ENCODE results near the gene DLX2.

Gene DLX2

GRCh38 chr2:172109988-172110811 is 7.5 kb upstream of the DLX2 start:
- H3K9me2 ChIP-seq (replicated peaks; ENCODE audit: low read depth, low read length): no peaks in the 10 kb centered on the region
- H4K20me1 ChIP-seq (ENCODE audit: insufficient read depth, low read length, poor library complexity, severe bottlenecking): no peaks in the 10 kb centered on the region
- TF ChIP-seq CTCF (conservative IDR thresholded peaks at IDR 0.05; ENCODE audit: low read length) (no peak), EZH2phosphoT487 (IDR thresholded peaks at IDR 0.05; ENCODE audit: borderline replicate concordance) (no peak)
- H3K27me3 ChIP-seq (ENCODE audit: insufficient read depth, low read length, poor library complexity, severe bottlenecking): no peaks in the 10 kb centered on the region
- H2AFZ ChIP-seq (ENCODE audit: low read length): no peak overlapping the region
- no peak overlapping the region for H3K4me3 ChIP-seq (ENCODE audit: low read length, poor library complexity, severe bottlenecking)
- H3K4me2 ChIP-seq (ENCODE audit: low read depth, low read length, poor library complexity, severe bottlenecking): no peak overlapping the region
- no peaks in the 10 kb centered on the region for H3K4me1 ChIP-seq (ENCODE audit: insufficient read depth, low read length, poor library complexity, severe bottlenecking)
- H3K79me2 ChIP-seq (ENCODE audit: insufficient read depth, low read length): no peaks in the 10 kb centered on the region
- H3F3A ChIP-seq (ENCODE audit: low read depth): no peaks in the 10 kb centered on the region
- no peak overlapping the region for H3K9ac ChIP-seq (ENCODE audit: low read depth, low read length, poor library complexity, severe bottlenecking)
- H3K9me3 ChIP-seq (ENCODE audit: insufficient read depth, low read depth, low read length): no peaks in the 10 kb centered on the region
- no peaks in the 10 kb centered on the region for H3K36me3 ChIP-seq (ENCODE audit: insufficient read depth, low read length)

GRCh38 chr2:172109256-172109987 is 6.7 kb upstream of the DLX2 start:
- no peaks in the 10 kb centered on the region for H3K27me3 ChIP-seq (ENCODE audit: insufficient read depth, low read length, poor library complexity, severe bottlenecking)
- no peaks in the 10 kb centered on the region for H3K79me2 ChIP-seq (ENCODE audit: insufficient read depth, low read length)
- no peaks in the 10 kb centered on the region for H3F3A ChIP-seq (ENCODE audit: low read depth)
- H2AFZ ChIP-seq (ENCODE audit: low read length): no peak overlapping the region
- H3K9me3 ChIP-seq (ENCODE audit: insufficient read depth, low read depth, low read length): no peaks in the 10 kb centered on the region
- TF ChIP-seq EZH2phosphoT487 (IDR thresholded peaks at IDR 0.05; ENCODE audit: borderline replicate concordance) (no peak), CTCF (conservative IDR thresholded peaks at IDR 0.05; ENCODE audit: low read length) (no peak)
- no peak overlapping the region for H3K4me3 ChIP-seq (ENCODE audit: low read length, poor library complexity, severe bottlenecking)
- no peaks in the 10 kb centered on the region for H4K20me1 ChIP-seq (ENCODE audit: insufficient read depth, low read length, poor library complexity, severe bottlenecking)
- no peak overlapping the region for H3K9ac ChIP-seq (ENCODE audit: low read depth, low read length, poor library complexity, severe bottlenecking)
- no peaks in the 10 kb centered on the region for H3K4me1 ChIP-seq (ENCODE audit: insufficient read depth, low read length, poor library complexity, severe bottlenecking)
- H3K36me3 ChIP-seq (ENCODE audit: insufficient read depth, low read length): no peaks in the 10 kb centered on the region
- no peaks in the 10 kb centered on the region for H3K9me2 ChIP-seq (replicated peaks; ENCODE audit: low read depth, low read length)
- no peak overlapping the region for H3K4me2 ChIP-seq (ENCODE audit: low read depth, low read length, poor library complexity, severe bottlenecking)

GRCh38 chr2:172108587-172108930 is 5.9 kb upstream of the DLX2 start:
- H3K36me3 ChIP-seq (ENCODE audit: insufficient read depth, low read length): no peaks in the 10 kb centered on the region
- peaks cover 7% of the 10 kb centered on the region for H3K4me1 ChIP-seq (ENCODE audit: insufficient read depth, low read length, poor library complexity, severe bottlenecking)
- H2AFZ ChIP-seq (ENCODE audit: low read length): no peak overlapping the region
- no peaks in the 10 kb centered on the region for H3K79me2 ChIP-seq (ENCODE audit: insufficient read depth, low read length)
- no peaks in the 10 kb centered on the region for H3K27me3 ChIP-seq (ENCODE audit: insufficient read depth, low read length, poor library complexity, severe bottlenecking)
- H4K20me1 ChIP-seq (ENCODE audit: insufficient read depth, low read length, poor library complexity, severe bottlenecking): no peaks in the 10 kb centered on the region
- H3F3A ChIP-seq (ENCODE audit: low read depth): no peaks in the 10 kb centered on the region
- no peak for TF ChIP-seq CTCF (conservative IDR thresholded peaks at IDR 0.05; ENCODE audit: low read length)
- TF ChIP-seq EZH2phosphoT487 (IDR thresholded peaks at IDR 0.05; ENCODE audit: borderline replicate concordance): no peak
- H3K9me3 ChIP-seq (ENCODE audit: insufficient read depth, low read depth, low read length): no peaks in the 10 kb centered on the region
- no peaks in the 10 kb centered on the region for H3K9me2 ChIP-seq (replicated peaks; ENCODE audit: low read depth, low read length)
- H3K4me2 ChIP-seq (ENCODE audit: low read depth, low read length, poor library complexity, severe bottlenecking): no peak overlapping the region
- no peak overlapping the region for H3K4me3 ChIP-seq (ENCODE audit: low read length, poor library complexity, severe bottlenecking)
- H3K9ac ChIP-seq (ENCODE audit: low read depth, low read length, poor library complexity, severe bottlenecking): no peak overlapping the region

All from Loucy (cell line).